Measurements from ENCODE around the gene HOXB3.

Gene HOXB3
- 0.65 to 2.8 reads per million in 2 experiments for total RNA-seq

DNA sequence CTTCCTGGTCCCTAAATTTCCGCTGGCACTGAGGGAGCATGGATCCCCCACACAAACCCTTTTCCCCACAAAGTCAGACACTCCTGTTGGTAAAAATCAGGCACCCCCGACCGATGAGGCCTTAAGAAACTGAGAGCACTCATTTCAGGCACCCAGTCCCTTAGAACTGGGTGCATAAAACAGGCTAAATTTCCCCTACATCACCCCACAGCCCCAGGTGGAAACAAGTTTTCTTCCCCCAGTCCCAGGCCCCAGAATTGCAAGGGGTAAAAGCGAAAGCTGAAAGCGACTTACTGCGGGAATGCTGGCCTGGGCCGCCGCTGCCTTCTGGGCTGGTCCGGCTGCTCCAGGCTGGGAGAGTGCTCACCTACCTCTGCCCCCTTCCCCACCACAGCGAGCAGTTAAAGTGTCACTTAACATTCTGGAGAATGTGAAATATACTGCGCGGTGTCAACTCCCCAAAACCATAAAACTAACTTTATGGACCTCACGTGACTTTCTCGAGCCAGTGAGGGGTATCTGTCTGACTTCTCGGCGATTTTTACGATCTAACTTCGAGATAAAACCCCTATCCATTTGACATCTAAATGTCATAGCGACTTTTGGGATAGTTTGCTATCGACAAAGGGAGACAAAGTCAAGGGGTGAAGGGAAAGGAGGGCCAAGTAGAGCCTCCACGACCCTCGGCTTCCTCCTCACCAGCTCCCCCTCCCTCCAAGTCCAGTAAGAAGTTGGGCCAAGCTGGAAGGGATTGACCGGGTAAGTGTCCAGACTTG is at the start of gene HOXB3:
HOXB3 (minus strand) TSS at position 411 of the 776 bp plus-strand sequence. CDS start 37,767 bp downstream, outside the sequence.
- no peak for DNase-seq (ENCODE audit: low read depth)

DNA sequence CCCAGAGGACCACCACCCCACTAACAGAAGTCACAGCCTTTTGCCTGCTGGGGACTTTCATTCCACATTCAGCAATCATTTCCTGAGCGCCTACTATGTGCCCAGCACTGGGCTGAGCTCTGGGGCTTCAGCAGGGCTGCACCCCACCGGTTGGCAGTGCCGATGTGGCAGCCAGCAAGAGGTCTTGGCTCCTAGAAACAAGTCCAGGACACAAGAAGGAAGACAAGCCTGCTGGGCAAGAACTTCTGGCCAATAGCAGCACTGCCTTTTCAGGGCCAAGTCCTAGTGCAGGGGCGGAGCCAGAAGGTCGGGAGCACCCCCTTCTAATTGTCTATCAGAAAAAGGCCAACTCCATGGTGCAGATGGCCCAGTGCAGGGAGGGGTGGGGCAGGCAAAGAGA is 49.1 kb upstream of the HOXB3 start:
- no peak for DNase-seq (ENCODE audit: low read depth)

DNA sequence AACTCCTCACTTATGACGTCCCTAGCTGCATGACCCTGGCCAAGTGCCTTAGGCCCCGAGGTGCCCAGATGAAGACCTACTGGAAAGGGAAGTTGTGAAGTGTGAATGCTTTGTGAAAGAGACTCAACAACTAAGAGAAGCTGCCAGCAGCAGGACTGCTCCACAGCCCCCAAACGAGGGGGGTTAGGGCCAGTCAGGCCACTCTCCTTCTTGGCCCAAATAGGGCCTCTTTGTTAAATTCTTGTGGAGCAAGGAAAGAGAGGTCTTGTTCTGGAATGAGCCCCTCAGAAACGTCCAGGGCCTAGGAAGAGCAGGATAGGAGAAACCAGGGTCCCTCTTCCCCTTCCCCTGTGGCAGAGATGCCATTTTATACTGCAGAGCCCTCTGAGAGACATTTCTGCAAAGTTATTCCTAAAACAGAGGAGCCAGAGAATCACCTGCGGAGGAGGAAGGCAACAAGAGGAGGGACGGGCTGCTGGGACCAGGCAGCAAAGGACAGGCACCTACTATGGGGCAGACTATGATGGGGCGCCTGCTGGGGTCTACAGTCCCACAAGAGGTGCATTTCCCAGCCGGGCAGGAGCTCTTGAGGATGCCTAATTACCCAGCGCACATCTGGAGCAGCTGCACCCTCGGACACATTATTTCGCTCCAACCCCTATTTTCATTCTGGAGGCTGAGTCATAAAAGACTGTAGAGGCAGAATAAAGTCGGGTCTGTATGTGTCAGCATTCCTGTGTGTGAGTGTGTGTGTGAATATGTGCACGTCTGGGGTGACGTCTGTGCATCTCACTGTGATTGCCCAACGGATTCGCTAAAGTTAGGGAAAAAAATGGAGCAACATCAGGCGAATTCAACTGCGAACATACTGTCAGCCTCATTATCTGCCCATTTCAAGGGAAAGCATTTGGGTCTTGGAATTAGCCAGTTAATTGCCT is 47.6 kb upstream of the HOXB3 start:
- DNase-seq (ENCODE audit: low read depth): no peak

DNA sequence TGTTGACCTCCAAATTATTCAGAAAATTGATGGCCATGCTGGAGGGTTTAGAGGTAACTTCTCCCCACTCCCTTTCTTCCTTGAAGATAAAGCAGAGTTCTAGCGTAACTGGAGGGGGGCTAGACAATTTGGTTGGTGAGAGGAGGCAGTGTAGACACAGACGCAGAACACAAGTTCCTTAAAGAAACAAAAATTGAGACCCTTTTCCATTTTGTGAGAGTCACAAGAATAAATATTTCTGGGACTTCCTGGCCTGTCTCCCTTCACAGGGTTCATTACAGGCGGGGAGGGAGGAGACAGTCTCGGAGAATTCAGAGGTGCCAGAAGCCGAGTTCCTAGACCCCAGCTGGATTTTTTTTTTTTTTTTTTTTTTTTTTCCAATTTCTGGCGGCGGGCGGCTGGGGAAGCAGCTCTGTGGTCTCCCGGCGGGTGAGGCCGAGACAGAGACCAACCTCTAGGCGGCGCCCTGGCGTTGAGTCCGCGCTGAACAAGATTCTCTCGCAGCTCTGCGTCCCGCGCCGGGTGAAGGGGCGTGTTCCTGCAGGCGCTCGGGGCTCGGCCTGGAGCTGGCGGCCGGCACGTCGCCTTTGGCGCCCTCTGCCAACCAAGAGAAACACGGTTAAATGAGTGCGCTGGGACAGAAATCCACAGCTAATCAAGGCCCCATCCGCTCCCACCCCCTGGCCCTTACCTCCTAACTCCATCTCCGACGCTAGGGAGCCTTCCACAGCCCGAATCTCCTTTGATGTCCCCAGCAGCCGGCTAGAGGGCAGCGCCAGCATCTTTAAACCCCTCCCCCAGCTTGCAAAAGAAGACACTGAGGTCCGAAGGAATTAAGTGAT is 46.4 kb upstream of the HOXB3 start:
- DNase-seq (ENCODE audit: low read depth): peak; percentile 52

DNA sequence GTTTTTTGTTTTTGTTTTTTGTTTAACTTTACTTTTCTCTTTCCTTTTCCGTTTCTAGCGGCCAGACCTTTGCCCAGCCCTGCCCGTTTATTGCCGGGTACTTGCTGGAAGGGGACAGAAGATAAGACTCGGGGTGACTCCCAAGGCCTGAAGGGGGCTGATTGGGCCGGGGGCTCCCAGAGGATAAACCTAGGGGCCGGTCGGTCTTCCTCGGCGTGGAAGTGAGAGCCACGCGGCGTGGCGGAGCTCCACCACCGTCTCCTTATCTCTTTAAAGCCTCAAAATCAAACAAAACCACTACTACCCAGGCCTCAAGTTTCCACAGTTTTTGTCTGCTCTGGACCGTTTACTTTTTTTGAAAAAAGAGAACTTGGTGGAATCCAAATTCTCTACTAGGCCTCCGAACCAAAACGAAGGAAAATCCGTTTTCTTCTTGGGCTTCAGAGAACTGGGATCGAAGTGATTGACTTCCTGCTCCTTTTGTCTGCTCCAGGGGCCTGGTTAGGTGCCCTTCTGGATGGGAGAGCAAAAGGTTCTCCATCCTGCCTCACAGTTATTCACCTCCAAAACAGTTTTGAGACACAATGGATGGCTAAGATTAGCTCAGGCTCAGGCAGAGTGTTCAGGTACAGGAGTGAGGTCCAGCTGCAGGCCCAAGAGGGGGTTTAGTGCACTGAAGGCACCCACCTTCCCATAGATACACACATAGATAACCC is 44.6 kb upstream of the HOXB3 start:
- DNase-seq (ENCODE audit: low read depth): no peak

DNA sequence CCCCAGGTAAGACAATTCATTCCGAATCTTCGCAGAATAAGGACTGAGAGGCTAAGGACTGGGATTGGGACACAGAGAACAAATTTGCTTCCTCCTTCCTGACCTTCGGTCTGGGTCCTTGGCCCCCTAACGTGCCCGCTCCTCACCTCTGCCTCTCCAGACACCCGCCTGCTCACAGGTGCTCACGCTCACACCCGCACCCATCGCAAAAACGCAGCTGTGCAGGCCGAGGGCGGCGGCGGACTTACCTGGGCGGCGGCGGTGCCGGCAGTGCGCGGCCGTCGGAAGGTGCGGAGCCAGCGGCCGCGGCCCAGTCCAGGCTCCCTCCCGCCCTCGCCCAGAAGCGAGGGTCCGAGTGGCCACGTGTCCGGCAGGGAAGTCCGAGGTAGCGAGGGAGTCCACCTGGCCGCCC is 43.2 kb upstream of the HOXB3 start:
- no peak for DNase-seq (ENCODE audit: low read depth)

DNA sequence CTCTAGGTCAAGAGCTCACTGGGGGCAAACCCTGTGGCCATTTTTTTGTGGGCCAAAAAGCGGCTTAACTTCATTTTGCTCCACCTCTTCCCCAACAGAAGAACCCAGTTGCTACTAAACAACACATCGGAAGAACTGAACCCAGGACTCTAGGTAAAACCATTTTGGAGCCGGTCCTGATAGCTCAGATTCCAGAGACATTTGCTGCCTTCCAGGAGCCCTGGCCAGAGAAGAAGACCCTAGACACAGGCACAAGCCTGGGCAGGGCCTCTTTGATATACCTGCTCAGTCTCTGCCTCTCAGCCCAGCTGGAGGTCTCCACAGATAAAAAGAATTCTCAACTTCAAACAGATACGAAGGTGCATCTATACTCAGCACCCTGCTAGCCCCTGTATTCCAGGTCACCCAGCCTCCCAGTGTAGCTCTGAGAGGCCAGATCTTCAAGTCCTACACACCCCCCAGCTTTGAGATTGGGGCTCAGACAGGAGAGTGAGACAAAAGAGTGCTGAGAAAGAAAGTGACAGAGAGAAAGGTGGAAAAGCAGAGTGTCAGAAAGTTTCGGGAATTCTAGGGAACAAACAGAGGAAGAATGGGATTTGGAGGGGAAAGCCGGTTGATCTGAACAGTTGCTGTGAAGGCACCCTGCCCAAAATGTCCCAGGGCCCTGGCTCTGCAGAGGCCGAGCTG is 42.7 kb upstream of the HOXB3 start:
- no peak for DNase-seq (ENCODE audit: low read depth)

DNA sequence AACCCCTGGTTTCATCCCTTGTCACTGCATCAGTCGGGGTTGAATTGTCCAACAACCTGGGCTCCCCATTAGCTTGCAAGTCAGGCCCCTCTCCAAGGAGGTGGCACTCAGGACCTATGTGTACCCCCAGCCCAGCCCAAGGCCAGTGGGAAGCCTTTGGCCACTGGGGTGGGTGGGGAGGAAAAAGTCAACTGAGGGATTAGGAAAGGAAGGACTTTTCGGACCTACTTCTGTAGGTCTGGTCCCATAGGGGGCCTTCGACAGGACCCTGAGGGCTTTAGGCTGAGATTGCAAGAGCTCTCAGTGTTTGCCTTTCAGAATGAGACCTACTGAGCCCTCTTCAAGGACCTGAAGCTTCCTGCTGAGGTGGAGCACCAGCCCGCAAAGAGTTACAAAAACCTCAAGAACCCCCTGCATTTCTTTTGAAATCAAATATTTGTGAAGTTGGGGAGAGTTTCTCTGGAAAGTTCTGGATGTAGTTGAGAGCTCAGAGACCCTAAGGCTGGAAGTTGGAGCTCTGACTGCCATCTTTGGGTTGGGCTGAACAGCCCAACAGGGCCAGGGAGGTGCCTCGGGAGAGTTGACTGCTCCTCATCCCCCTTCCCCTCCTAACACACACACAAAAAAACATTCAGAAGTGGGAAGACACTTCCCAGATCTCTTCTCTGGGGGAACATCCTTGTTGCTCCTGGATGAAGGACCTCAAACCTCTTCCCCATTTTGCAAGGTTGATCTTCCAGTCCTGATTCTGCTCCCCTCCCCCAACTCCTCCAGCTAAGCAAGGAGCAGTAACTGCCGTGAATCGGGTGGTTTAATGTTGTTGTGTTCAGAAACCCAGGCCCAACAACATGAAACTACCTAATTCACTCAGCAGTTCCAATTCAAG is 41.9 kb upstream of the HOXB3 start:
- no peak for DNase-seq (ENCODE audit: low read depth)

DNA sequence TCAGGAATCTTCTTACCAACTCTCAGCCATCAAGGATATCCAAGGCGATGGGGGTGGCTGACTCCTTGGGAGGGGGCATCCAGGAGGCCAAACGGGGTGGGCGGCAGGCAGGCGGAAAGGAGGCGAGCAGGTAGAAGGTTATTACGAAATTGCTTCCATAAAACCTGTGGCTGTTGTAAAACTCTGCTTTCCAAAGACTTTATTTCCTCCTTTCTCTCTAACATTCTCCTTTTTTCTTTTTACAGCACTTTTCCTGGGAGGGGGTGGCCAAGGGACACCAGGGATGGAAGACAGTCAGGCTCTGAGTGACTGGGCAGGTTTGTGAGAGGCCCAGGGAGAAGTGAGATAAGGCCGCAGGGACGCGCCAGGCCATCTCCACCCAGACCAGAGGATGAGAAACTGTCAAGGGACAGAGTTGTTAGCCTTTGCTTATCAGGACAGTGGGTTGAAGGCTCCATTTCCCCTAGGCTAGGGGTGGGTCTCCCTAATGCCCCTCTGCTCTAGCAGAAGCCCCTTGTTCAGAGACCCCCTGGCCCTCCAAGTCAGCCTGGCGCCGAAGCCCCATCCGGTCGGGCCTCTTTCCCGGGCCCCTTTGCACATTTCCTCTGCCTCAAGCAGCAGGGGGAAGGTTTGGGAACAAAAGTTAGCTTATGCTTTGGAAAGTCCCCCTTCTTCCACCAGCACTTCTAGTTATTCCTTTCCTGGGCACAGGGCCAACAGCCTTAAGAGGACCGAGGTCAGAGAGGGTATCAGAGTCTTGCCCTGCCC is 41.1 kb upstream of the HOXB3 start:
- DNase-seq (ENCODE audit: low read depth): no peak

DNA sequence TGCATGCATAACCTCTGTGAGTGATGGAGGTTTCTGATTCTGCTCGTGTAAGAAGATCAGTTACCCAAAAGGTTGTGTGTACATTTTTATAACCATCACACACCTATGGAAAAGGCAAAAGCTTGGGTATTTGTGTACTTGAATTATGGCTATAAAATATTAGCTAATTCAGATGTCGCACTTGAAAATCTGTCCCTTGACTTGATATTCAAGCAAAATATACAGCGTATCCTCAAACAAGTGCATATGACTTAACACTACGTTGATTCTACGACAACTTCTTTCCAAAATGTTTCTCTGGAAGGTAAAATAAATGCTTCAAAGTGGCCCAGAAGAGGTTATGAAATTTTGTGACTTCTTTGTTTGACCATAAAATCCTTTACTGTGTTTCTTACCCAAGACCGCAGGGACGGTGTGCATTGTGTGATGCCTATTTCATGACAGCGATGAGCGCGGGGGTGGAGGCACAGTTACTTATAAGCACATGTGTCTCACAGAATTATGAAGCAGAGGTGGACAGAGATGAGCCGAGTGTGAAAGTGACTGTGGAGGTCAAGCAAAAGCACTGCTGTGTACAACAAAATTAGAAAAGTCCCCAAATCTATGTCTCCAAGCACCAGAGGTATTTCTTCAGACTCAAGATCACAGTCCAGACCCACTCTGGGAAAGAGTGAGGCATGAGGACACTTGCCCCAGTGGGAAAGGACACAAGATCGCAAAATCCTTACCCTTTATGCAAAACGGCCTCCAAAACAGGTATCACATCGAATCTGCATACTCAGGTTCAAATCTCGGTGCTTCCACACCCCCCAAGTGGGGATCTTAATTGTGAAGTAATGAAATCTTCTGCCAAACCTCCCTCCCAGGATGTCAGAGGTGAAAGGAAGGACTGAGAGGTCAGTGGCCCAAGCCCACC is 40.2 kb upstream of the HOXB3 start:
- DNase-seq (ENCODE audit: low read depth): no peak

DNA sequence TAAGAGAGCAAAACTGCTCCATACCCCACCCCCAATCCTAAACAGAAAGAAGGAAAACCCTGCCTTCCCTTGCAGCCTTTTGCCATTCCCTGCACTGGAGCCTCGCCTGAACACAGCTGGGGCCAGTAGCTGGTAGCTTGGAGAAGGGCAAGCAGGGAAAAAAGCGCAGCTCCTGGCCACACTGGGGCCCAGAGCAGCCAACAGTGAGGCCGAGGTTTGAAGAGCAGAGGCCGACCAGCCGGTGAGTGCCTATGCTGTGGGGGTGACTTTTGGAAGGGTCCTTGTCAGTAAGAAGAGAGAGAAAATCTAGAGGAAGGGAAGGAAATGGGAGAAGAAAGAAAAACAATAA is 39.3 kb upstream of the HOXB3 start:
- DNase-seq (ENCODE audit: low read depth): no peak

DNA sequence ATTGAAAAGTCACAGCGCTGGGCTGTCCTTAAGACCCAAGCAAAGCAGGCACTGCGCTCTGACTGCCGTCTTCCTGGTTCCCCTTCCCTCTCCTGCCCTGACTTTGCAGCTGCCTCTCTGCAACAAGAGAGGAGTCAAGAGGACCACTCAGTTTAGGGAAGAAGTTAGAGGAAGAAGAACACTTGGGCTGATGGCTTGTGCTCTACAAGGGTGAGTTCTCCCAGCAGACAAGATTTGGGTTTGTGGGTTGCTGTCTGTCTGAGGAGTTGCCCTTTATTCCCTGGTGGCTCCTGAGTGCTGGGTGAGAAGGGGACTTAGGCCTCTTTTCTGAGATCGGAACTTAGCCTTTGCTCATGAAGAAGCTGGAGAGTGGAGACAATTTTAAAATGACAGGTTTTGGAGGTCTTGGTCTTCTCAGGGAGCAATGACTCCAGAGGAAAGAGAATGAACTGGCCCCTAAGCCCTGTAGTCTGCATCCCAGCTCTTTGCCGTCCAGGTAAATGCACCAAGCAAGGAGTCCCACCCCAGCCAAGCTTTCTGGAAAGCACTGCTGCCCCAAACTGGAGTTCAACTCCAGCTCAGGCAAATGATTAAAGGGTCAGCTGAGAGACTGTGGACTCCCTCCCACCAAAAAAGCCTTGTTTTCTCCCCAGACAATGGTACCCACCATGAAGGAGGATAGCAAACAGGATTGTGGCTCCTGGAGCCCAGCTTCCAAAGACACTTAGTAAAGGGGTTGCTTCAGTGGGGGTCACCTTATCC is 38.8 kb upstream of the HOXB3 start:
- no peak for DNase-seq (ENCODE audit: low read depth)

DNA sequence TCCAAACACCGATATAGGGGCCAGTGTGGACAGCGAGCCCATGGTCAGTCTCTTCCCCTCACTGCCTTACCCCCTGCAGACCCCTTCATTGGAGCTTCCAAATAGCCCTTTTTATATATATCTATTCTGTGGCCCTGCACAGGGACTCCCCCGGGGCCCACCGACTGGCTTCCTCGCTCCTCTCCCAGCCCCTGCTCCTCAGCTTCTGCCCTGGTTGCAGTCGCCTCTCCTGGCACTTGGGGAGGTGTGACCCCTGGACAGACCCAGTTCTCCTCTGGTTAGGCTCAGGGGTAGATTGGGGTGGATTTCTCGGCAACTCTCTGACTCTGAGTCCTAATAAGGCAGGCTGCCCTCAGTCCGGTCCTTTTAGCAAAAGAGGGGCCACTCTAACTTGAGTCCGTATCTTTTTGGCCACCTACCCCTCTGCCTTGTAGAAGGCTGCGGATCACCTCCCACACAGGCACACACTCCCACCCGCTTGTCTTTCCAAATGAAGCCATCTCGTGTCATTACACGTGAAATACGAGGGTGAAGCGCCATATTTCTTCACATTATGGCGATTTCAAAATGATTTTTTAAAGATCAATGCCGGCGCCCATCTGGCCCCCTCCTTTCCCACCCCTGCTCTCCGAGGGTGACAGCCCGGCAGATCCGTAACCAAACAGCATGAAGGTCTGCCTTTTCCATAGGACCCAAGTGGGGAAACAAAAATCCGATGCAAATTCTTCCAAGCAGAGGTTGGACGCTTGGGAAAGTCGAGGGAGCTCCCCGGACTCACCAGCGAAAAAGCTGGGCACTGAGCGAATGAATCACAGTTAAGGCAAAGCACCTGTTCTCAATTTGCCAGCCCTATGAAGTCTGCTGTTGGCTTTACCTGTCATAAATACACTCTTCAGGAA is 37.8 kb upstream of the HOXB3 start:
- DNase-seq (ENCODE audit: low read depth): no peak

DNA sequence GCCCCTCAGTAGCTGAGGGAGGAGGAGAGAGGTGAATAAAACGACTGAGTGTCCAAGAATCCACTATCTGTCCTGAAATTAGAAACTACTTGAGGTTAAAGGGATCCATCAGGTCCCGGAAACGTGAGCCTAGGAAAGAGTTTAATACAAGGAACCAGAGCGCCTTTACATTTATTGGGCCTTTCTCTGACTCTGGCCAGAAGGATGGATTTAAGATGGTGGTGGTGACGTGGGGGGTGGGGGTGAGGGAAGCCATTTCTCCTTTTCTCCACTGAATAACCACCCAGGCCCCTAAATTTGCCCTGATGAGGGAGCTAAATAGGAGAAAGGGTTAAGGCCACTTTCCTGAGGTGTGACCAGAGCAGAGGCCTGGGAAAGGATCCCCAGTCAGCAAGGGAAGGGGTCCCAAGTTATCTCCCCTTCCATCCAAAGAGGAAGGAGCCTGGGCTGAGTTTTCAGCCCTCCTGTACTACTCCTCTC is 37.1 kb upstream of the HOXB3 start:
- no peak for DNase-seq (ENCODE audit: low read depth)

DNA sequence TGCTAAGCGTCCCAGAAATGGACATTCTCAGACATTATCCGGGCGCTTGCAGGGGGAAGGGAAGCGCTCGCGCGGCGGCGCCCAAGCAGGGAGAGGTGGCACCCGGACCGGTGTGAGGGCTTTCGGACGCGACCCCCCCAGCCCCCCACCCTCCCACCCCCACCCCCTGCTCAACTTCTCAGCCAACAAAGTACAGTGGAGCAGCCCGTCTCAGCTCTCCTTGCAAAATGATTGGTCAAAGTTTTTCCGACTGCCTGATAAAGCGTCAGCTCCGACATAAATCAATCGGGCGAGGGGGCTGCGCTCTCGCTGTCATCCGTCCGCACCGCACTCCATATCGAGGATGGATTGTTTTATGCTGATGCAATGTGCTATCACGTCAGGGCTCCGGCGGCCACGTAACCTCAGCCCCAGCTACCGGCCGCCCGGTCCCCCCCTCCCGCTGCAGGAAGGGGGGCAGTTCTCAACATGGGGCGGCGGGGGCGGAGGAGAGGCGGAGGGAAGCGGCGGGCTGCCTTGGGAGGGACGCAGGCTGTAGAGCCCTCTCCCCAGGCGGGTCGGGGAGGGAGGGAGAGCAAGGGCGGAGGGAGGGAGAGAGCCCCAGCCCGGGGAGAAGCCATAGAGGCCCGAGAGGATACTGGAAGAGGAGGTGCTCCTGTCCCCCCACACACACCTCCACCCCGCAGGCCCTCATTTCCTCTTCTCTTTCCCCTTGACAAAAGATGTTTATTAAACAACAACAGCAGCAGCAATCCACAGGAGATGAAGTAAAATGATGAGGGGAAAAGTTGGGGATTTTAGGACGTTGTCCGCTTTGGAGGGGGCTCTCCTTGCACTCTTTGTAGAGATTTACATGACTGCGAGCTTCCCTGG is 36.4 kb upstream of the HOXB3 start, which contains the start of gene HOXB9:
HOXB9 (minus strand) TSS at position 114 of the 873 bp plus-strand sequence; CDS start at position 25, 89 bp downstream.
- no peak for DNase-seq (ENCODE audit: low read depth)
